Esophagus muscularis mucosa (tissue), 4 donors: ENCODE data around the gene PRMT7. TPM values are rescaled to one million over a fixed set of nuclear protein-coding genes. Genes with fewer than 3 reads are reported as not detected.

Experiments used
- DNase-seq: peaks from one replicate; pipeline ENCODE4 v3.0.0-alpha.2; 2017; ENCODE audit errors: extremely low spot score
- H3K27ac ChIP-seq, 4 donors: fragments of 200-600 bp; sonication (generic); replicated peaks in 1 of 4; 1 replicate in 3 of 4; 2 replicates in 1 of 4; pipeline ENCODE4 v1.5.1; 2016 to 2019; ENCODE audit warnings: mild to moderate bottlenecking in 1 of 4
- H3K27me3 ChIP-seq, 4 donors: fragments of 200-600 bp; sonication (generic); one replicate each; pipeline versions ENCODE4 v1.5.1 to v1.6.0; 2016 to 2019
- H3K36me3 ChIP-seq, 4 donors: fragments of 200-600 bp; sonication (generic); one replicate each; pipeline ENCODE4 v1.5.1; 2016 to 2019
- H3K4me1 ChIP-seq, 4 donors: fragments of 200-600 bp; sonication (generic); one replicate each; pipeline ENCODE4 v1.5.1; 2016 to 2019
- H3K4me3 ChIP-seq, 4 donors: fragments of 200-600 bp; sonication (generic); 1 replicate in 2 of 4; 2 replicates in 2 of 4; pipeline ENCODE4 v1.5.1; 2016 to 2019; ENCODE audit warnings: mild to moderate bottlenecking in 4 of 4, moderate library complexity in 1 of 4
- H3K9me3 ChIP-seq, 4 donors: fragments of 200-600 bp; sonication (generic); 1 replicate in 3 of 4; 2 replicates in 1 of 4; pipeline ENCODE4 v1.5.1; 2016 to 2019
- EP300 ChIP-seq: sonication (generic); formaldehyde crosslinking; IDR thresholded peaks from one replicate; pipeline ENCODE4 v1.6.1; 2017; ENCODE audit warnings: antibody characterized with exemption
- POLR2A ChIP-seq: fragments of 450-650 bp; IDR thresholded peaks from one replicate; pipeline ENCODE4 v1.6.1; 2017; ENCODE audit warnings: antibody characterized with exemption, moderate library complexity, mild to moderate bottlenecking, low read depth
- POLR2AphosphoS5 ChIP-seq, 2 donors: sonication (generic); formaldehyde crosslinking; IDR thresholded peaks; one replicate each; pipeline ENCODE4 v1.6.1; 2017; ENCODE audit warnings: antibody characterized with exemption in 2 of 2
- WGBS: methylation state at CpG from one replicate; pipeline ENCODE4 v1.1.5; 2018; 5-methylcytosine and 5-hydroxymethylcytosine counted together
- intact Hi-C: fragments of 100-400 bp; cut with DNase I; formaldehyde crosslinking; loops from one replicate; pipeline ENCODE4 v1.15.1; 2023
- total RNA-seq, 4 donors: library from RNA; depleted of rRNA; stranded (reverse); fragments of >200 nt; gene quantifications; one replicate each; pipeline versions ENCODE4 v1.1.0 to v1.2.1, GENCODE V29; 2016
- TF ChIP-seq, protein P1 (sequence below), 3 experiments: fragments of 200-600 bp in 2 of 3; fragments of 450-650 bp in 1 of 3; sonication (generic) in 2 of 3; IDR thresholded peaks; one replicate each; pipeline ENCODE4 v1.5.1; 2017 to 2019; ENCODE audit warnings: antibody characterized with exemption in 3 of 3, mild to moderate bottlenecking in 2 of 3, moderate library complexity in 1 of 3

Gene PRMT7
- total RNA-seq, 4 donors from 2014 or later, result 20.0 to 31.1 (median 26.8) TPM

GRCh38 chr16:68369697-68370580 lies 59.1 kb downstream of the PRMT7 start:
- no peaks in the 10 kb centered on the region for H3K4me1 ChIP-seq
- peaks cover 0 to 38% (median 7%) of the 10 kb centered on the region in 4 donors for H3K27me3 ChIP-seq
- no peaks in the 10 kb centered on the region for H3K9me3 ChIP-seq
- H3K4me3 ChIP-seq, result no peak overlapping the region
- no peak overlapping the region for H3K27ac ChIP-seq
- WGBS, result 71% methylated on average over 23 of the region's 23 CpGs
- H3K36me3 ChIP-seq, result no peaks in the 10 kb centered on the region
- no peak for TF ChIP-seq POLR2AphosphoS5 (IDR thresholded peaks at IDR 0.05)
- TF ChIP-seq EP300, result no peak
- TF ChIP-seq, protein P1, sequence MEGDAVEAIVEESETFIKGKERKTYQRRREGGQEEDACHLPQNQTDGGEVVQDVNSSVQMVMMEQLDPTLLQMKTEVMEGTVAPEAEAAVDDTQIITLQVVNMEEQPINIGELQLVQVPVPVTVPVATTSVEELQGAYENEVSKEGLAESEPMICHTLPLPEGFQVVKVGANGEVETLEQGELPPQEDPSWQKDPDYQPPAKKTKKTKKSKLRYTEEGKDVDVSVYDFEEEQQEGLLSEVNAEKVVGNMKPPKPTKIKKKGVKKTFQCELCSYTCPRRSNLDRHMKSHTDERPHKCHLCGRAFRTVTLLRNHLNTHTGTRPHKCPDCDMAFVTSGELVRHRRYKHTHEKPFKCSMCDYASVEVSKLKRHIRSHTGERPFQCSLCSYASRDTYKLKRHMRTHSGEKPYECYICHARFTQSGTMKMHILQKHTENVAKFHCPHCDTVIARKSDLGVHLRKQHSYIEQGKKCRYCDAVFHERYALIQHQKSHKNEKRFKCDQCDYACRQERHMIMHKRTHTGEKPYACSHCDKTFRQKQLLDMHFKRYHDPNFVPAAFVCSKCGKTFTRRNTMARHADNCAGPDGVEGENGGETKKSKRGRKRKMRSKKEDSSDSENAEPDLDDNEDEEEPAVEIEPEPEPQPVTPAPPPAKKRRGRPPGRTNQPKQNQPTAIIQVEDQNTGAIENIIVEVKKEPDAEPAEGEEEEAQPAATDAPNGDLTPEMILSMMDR (IDR thresholded peaks at IDR 0.05), result no peak
- TF ChIP-seq POLR2A, result no peak
- no peak for DNase-seq
- intact Hi-C loops, result no loop called here

DNA sequence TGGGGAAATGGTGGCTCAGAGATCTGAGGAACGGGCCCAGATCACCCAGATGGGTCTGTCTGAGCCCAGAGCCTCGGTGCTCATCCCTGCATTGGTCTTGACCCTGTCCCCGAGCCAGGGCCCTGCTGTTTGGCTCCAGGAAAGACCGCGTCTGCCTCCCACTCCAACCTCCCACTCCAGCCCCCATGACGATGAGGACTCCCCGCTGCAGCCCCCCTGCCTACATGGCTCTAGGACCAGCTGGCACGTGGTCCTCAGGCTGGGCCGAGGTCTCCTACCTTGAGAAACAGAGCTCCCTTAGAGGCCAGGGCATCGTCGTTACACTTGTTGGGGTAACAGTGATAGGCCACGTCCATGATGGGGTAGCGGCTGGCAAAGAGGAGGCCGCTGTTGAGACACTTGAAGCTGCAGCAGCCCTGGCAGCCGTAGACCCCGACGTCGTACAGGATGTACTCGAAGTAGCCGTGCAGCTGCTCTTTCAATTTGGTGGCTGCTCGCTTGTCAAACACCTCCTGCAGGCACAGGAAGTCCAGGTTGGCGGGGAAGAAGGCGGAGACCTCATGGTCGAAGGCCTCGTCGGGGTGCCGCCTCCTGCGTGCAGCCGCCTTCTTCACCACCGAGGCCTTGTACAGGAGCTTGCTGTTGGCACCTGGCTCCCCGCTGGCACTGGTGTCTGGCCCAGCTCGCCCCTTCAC lies 59.9 kb downstream of the PRMT7 start:
- Histone ChIP-seq H3K27me3 (peaks cover 0 to 30% (median 5%) of the 10 kb centered on the region in 4 donors), H3K4me1 (no peaks in the 10 kb centered on the region), H3K4me3 (no peak overlapping the region), H3K27ac (no peak overlapping the region), H3K9me3 (no peaks in the 10 kb centered on the region), H3K36me3 (no peaks in the 10 kb centered on the region)
- intact Hi-C loops, result no loop called here
- no peak for DNase-seq
- 83% methylated on average over 17 of the region's 32 CpGs for WGBS
- TF ChIP-seq POLR2AphosphoS5 (IDR thresholded peaks at IDR 0.05) (no peak), POLR2A (no peak), EP300 (no peak)
- TF ChIP-seq, protein P1 (IDR thresholded peaks at IDR 0.05), result no peak

- H3K9me3 ChIP-seq, result no peaks in the 10 kb centered on the region
- H3K4me3 ChIP-seq, result no peak overlapping the region
- WGBS, result 97% methylated on average over 24 of the region's 27 CpGs
- intact Hi-C loops, result no loop called here
- peaks cover 0 to 24% (median 2%) of the 10 kb centered on the region in 4 donors for H3K27me3 ChIP-seq
- TF ChIP-seq EP300 (no peak), POLR2AphosphoS5 (IDR thresholded peaks at IDR 0.05) (no peak), POLR2A (no peak)
- TF ChIP-seq, protein P1 (IDR thresholded peaks at IDR 0.05), result no peak
- H3K4me1 ChIP-seq, result no peaks in the 10 kb centered on the region
- H3K27ac ChIP-seq, result no peak overlapping the region
- DNase-seq, result no peak
- no peaks in the 10 kb centered on the region for H3K36me3 ChIP-seq
Observed at GRCh38 chr16:68371276-68371651, 60.4 kb downstream of the PRMT7 start.

DNA sequence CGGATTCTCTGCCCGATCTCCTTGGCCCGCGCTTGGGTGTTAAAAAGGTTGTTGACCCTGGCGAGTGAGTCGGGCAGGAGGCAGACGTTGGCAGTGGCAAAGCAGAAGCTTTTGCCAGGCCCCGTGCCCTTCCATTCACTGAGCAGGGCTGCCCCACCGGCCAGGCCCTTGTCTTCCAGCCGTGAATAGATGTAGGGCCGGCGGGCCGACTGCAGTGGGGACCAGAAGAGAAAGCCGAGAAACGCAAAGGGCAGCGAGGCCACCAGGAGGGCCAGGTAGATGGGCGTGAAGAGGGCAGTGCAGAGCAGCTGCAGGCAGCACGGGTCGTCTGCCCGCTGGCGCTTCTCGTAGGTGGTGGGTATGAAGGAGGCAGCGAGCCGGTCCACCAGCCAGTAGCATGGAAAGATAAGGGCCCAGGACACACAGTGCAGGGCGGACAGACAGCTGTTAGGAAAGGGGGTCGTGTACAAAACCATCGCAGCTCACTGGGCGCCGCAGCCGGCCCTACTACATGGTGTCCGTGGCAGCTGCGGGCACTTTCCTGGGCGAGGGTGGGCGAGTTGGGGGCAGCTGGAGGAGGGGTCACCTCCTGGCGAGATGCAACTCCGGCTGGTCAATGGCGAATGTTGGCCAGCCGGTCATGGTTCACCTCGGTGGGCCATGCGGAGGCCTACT lies 61.0 kb downstream of the PRMT7 start:
- 96% methylated on average over 27 of the region's 40 CpGs for WGBS
- no peak for TF ChIP-seq EP300
- TF ChIP-seq POLR2AphosphoS5 (IDR thresholded peaks at IDR 0.05), result no peak
- TF ChIP-seq, protein P1 (IDR thresholded peaks at IDR 0.05), result no peak
- TF ChIP-seq POLR2A, result no peak

More for the DNA sequence above, 61.0 kb downstream of the PRMT7 start:
- DNase-seq, result no peak
- Histone ChIP-seq H3K27ac (no peak overlapping the region), H3K9me3 (no peaks in the 10 kb centered on the region), H3K36me3 (no peaks in the 10 kb centered on the region), H3K4me3 (no peak overlapping the region), H3K4me1 (no peaks in the 10 kb centered on the region), H3K27me3 (peaks cover 0 to 19% (median 2%) of the 10 kb centered on the region in 4 donors)
- intact Hi-C loops, result no loop called here
